Fibroblast of villous mesenchyme (primary cell): ENCODE data around the gene CPN2. TPM values are rescaled to one million over a fixed set of nuclear protein-coding genes. Genes with fewer than 3 reads are reported as not detected.
A peak's percentile ranks its signal among the peaks of the same experiment; 100 is the strongest.

Source experiments
- DNase-seq: peaks from one replicate; pipeline ENCODE4 v3.0.0-alpha.2; 2010; ENCODE audit warnings: low read depth
- H3K4me3 ChIP-seq: 2 replicates; pipeline ENCODE4 v1.5.1; 2011; ENCODE audit warnings: low read depth, mild to moderate bottlenecking, low read length
- total RNA-seq: library from RNA; depleted of rRNA; stranded (reverse); fragments of >200 nt; gene quantifications from 2 replicates; pipeline ENCODE4 v1.2.3, GENCODE V29; 2012
- TF ChIP-seq, protein P1 (sequence below): IDR thresholded peaks from 2 replicates; pipeline ENCODE4 v1.5.1; 2012; ENCODE audit warnings: low read depth, mild to moderate bottlenecking, low read length; ENCODE audit not compliant: insufficient read depth

Gene CPN2
- total RNA-seq, 1 donor: not detected

- DNase-seq: no peak
- H3K4me3 ChIP-seq: no peak overlapping the region
- TF ChIP-seq, protein P1, sequence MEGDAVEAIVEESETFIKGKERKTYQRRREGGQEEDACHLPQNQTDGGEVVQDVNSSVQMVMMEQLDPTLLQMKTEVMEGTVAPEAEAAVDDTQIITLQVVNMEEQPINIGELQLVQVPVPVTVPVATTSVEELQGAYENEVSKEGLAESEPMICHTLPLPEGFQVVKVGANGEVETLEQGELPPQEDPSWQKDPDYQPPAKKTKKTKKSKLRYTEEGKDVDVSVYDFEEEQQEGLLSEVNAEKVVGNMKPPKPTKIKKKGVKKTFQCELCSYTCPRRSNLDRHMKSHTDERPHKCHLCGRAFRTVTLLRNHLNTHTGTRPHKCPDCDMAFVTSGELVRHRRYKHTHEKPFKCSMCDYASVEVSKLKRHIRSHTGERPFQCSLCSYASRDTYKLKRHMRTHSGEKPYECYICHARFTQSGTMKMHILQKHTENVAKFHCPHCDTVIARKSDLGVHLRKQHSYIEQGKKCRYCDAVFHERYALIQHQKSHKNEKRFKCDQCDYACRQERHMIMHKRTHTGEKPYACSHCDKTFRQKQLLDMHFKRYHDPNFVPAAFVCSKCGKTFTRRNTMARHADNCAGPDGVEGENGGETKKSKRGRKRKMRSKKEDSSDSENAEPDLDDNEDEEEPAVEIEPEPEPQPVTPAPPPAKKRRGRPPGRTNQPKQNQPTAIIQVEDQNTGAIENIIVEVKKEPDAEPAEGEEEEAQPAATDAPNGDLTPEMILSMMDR: no peak
These were observed 25.1 kb upstream of the CPN2 start for GRCh38 chr3:194376241-194376560.

DNA sequence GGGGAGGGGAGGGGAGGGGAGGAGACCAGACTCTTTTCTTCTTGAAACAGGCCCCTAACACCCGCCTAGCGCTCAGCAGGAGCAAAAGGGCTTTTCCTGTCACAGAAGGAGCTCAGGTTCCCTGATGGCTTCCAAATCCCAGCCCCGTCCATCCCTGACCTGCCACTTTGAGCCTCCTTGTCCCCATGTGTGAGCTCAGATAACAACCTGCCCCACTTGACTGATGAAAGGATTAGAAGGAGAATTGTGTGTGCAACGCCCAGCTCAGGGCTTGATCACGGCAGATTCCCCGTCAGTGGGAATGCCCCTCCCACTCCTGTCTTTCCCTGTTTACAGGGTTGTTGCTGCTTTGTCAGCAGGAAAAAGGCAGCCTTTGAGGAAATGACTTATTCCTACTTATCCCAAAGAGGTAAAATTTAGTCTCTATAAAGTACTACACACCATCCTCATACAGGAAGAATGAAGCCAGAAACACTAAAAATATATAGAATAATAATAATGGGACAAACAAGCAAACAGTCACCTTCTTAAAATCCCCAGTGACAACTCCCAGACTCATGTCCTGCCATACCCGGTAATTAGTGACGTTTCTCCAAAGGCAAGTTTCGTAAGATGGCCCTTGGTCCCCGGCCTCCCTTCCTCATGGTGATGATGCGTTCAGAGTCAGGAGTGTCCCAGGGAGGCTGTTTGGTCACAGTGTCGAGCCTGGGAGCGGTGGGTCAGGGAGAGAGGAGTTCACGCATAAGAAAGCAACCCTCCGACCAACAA, 24.5 kb upstream of the CPN2 start:
- TF ChIP-seq, protein P1: no peak
- DNase-seq: peak; percentile 27
- H3K4me3 ChIP-seq: peak overlapping the region; percentile 5

DNA sequence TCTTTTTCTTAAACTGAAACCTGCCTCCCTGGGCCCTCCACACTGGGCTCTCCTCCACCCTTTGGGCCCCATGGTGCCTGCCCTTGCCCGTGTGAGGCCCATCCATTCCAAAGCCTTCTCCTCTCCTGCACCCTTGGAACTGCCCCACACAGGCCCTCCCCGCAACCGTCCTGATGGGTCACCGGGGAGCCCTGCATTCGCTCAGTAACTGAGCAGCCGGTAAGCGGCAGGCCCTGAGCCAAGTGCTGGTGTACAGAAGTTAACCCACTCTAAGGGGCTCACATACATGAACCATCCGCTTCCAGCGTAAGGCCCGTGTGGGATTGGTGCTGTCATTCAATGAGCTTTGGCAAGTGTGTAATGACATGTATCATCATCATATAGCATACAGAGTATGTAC, 23.8 kb upstream of the CPN2 start:
- no peak overlapping the region for H3K4me3 ChIP-seq
- no peak for DNase-seq
- TF ChIP-seq, protein P1: no peak

- H3K4me3 ChIP-seq: no peak overlapping the region
- TF ChIP-seq, protein P1: no peak
- DNase-seq: no peak
These were observed 22.8 kb upstream of the CPN2 start for GRCh38 chr3:194373899-194374298.

DNA sequence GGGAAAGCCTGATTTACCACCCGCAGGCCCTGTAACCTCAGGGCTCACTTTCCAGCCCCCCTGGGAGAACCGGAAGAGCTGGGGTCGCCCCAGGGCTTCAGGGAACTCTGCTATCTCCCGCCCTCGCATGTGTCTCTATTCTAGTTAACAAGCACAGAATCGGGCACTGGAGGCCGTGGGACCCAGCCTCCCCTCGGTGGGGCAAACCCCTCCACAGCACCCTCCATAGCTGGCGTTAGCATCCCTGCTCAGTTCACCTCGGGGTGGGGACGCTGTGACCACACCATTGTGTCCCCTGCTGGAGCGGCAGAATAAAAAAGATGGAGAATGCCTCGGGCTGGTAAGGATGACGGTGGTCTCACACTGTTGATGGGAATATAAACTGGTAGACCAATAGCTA, 21.9 kb upstream of the CPN2 start:
- DNase-seq: no peak
- TF ChIP-seq, protein P1: no peak
- H3K4me3 ChIP-seq: no peak overlapping the region

DNA sequence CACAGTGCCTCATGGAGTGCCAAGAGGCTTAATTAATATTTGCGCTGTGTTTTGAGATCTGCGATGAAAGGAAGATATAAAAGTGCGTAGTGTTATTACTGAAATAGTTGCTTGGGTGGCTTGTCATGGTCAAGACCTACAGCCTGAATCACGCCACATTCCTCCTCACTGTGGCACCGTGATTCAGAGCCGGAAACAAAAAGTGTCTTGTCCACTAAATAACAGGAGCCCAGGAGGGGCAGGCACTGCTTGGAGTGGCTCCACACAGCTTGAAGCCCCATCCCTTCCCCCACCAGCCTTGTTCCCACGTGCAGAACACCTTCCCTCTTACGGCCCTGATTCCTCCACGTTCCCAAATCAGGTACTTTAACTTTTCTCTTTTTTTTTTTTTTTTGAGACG, 19.6 kb upstream of the CPN2 start:
- TF ChIP-seq, protein P1: no peak
- no peak overlapping the region for H3K4me3 ChIP-seq
- DNase-seq: no peak
